GM19324 (cell line): ENCODE measurements around the gene RAMP3.
"Not testable (repeated sequence)": the region's sequence is repeated elsewhere in the genome, so short reads cannot be mapped to it uniquely, and the experiment has no call there.

ENCODE experiments used
- ATAC-seq: cut with Tn5 transposase; IDR thresholded peaks from one replicate; pipeline ENCODE4 v1.9.1; 2021; ENCODE audit warnings: mild to moderate bottlenecking, moderate library complexity; ENCODE audit not compliant: unreplicated experiment, low FRiP score

The RAMP3 gene

GRCh38 chr7:45155941-45156340 lies 1.6 kb upstream of the RAMP3 start:
- ATAC-seq = no peak

GRCh38 chr7:45156516-45157272 lies 897 bp upstream of the RAMP3 start:
- no peak for ATAC-seq

- no peak for ATAC-seq
Observed at GRCh38 chr7:45157286-45157652, 322 bp upstream of the RAMP3 start.

GRCh38 chr7:45158471-45158870 lies 880 bp downstream of the RAMP3 start:
- ATAC-seq = no peak

- ATAC-seq = no peak
Observed at GRCh38 chr7:45159296-45159695, 1.7 kb downstream of the RAMP3 start.

GRCh38 chr7:45160417-45160881 lies 2.9 kb downstream of the RAMP3 start:
- no peak for ATAC-seq

- no peak for ATAC-seq
Observed at GRCh38 chr7:45161138-45161537, 3.5 kb downstream of the RAMP3 start.

- ATAC-seq = no peak
Observed at GRCh38 chr7:45161842-45162241, 4.3 kb downstream of the RAMP3 start.

- ATAC-seq = no peak
Observed at GRCh38 chr7:45162311-45162845, 4.8 kb downstream of the RAMP3 start.

- no peak for ATAC-seq
Observed at GRCh38 chr7:45162943-45163691, 5.5 kb downstream of the RAMP3 start.

- no peak for ATAC-seq
Observed at GRCh38 chr7:45163692-45164052, 6.1 kb downstream of the RAMP3 start.

- not testable (repeated sequence) for ATAC-seq
Observed at GRCh38 chr7:45164271-45164670, 6.7 kb downstream of the RAMP3 start.

GRCh38 chr7:45165857-45166256 lies 8.3 kb downstream of the RAMP3 start:
- ATAC-seq = no peak

GRCh38 chr7:45171946-45172345 lies 14.4 kb downstream of the RAMP3 start:
- no peak for ATAC-seq

- no peak for ATAC-seq
Observed at GRCh38 chr7:45173596-45174327, 16.2 kb downstream of the RAMP3 start.

GRCh38 chr7:45174328-45174610 lies 16.7 kb downstream of the RAMP3 start:
- ATAC-seq = no peak

- no peak for ATAC-seq
Observed at GRCh38 chr7:45174966-45175765, 17.6 kb downstream of the RAMP3 start.

GRCh38 chr7:45176091-45176490 lies 18.5 kb downstream of the RAMP3 start:
- no peak for ATAC-seq

- ATAC-seq = no peak
Observed at GRCh38 chr7:45176886-45177731, 19.5 kb downstream of the RAMP3 start.

- no peak for ATAC-seq
Observed at GRCh38 chr7:45177801-45178200, 20.2 kb downstream of the RAMP3 start.
